HG03097 (cell line): ENCODE results near the gene SON.
"Not testable (repeated sequence)": the region's sequence is repeated elsewhere in the genome, so short reads cannot be mapped to it uniquely, and the experiment has no call there.

Experiments
- ATAC-seq: cut with Tn5 transposase; IDR thresholded peaks from one replicate; pipeline ENCODE4 v1.9.1; 2021; ENCODE audit not compliant: unreplicated experiment, low FRiP score

The SON gene

GRCh38 chr21:33569991-33570390, 27.2 kb downstream of the SON start:
- no peak for ATAC-seq

DNA sequence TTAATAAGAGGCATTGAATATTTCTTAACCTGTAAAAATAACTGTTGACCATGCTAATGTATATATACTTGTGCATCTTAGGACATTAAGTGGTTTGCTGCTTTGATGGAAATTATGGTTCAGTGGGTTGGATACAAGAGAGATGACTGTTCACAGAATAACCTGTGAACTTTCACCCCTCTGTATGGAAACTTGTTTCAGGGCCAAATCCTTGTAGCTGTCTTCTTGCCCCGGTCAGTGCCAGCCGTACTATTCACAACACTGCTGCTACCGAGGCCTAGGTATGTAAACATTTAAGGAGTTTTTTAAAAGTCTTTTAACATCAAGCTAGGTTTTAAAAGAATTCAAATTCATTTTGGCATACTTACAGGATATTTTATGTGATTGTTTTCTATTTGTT, 29.5 kb downstream of the SON start:
- no peak for ATAC-seq

- not testable (repeated sequence) for ATAC-seq
Measured at GRCh38 chr21:33576741-33577141, 33.9 kb downstream of the SON start.

- no peak for ATAC-seq
Measured at GRCh38 chr21:33578214-33578613, 35.4 kb downstream of the SON start.

- no peak for ATAC-seq
Measured at GRCh38 chr21:33578959-33579542, 36.2 kb downstream of the SON start.

DNA sequence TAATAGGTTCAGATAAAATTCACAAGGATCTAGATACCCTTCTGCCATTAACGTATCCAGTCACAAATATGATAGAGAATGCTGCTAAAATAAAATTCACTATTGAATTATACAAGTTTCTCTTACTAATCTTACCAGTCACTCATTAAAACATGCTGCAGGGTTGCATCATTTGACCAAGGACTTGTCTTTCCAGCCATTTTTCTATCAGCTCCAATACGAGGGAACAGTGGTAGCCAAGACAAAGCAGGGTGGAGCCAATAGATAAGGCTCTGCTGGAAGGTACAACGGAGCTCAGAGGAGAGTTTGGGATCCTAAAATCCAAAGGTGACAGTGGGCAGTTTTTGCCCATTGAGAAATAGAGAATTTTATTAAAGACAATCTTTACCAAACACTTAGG, 41.6 kb downstream of the SON start:
- no peak for ATAC-seq

DNA sequence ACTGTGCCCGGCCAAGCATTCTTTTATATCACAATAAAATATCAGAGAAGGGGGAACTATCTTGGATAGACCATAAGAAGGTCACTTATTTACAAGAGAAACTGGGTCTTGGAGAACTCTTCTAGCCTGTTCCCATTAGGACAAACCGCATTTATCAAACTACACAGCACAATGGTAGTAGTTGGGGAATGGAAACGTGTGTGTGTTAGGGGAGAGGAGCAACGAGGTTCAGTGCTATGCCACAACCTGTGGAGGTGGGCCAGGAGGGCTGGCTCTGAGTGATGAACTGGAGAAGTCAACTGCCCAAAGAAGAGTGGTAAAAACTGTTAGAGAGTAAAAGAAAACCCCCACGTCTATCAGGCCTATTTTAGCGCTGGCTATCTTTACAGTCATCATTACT, 44.1 kb downstream of the SON start:
- ATAC-seq: no peak

DNA sequence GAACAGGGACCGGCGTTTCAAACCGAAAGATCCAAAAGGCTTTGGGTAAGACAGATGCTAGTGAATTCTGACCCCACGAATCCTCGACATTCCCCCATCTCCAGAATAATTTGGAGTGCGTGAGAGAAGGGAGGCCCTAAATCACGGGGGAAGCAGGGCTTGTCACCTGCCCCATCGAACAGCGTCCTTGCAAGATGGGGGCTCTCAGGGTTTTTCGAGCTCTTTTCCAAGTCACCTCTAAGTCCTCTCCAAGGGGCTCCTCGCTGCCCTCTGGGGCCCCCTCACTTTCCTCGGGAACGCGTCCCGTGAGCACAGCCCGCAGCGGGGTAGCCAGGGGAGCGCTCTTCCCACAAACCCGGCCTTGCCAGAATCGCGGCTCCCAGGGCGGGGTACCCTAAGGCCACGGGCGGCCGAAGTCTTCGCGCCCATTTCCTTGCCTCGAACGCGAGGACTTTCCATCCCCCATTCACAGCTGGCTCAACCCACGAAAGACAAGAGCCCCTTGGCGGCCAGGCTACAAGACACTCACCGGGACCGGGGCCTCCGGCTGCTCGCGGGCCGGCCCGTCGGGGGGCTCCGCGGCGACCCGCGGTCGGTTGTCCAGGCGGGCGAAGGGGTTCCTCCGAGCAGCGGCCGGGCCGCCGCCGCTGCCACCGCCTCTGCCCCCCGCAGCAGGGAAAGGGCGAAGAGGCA, 45.1 kb downstream of the SON start:
- ATAC-seq: peak; percentile 46

DNA sequence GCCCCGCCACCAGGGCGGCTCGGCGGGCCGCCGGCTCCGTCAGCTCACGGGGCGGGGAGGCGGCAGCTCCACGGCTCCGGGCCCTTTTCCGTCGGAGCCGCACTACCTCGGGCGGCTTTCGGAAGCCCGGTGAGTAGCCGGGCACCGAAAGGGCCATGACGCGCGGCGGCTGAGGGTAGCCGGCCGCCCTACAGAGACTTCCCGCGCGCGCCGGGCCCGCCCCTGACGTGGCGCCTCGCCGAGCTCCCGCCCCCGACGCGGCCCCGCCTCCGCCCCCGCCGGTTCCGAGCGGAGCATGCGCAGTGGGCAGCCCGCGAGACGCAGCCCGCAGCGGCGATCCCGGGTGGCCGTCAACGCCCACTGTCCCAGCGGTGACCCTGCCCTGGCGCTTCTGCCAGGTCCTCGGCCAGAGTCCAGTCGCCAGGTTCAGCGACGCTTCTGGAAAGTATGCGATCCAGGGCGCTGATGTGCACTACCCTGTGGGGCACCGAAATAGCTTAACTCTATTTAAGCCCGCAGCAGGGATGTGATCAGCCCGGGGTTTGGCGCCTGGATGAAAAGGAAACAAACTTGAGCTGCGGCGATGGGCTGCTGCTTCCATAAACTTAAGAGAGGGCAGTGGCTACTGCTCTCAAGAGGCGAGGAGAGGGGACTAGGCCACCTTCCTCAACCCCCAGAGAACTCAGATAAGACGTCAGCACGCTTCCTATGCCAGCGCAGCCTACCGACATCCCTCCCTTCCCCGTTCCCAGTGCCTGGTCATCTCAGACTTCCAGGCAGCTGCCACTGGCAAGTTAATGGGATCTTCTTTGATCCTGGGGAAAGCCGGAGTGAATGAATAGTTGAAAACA, 45.9 kb downstream of the SON start, which contains the start of gene DONSON:
TSS of gene DONSON (minus strand) at position 200 of the 851 bp plus-strand sequence. CDS start at position 157, 43 bp downstream.
- peak; percentile 83 for ATAC-seq

GRCh38 chr21:33598051-33598450, 55.2 kb downstream of the SON start:
- no peak for ATAC-seq

- no peak for ATAC-seq
Measured at GRCh38 chr21:33608559-33608958, 65.7 kb downstream of the SON start.

DNA sequence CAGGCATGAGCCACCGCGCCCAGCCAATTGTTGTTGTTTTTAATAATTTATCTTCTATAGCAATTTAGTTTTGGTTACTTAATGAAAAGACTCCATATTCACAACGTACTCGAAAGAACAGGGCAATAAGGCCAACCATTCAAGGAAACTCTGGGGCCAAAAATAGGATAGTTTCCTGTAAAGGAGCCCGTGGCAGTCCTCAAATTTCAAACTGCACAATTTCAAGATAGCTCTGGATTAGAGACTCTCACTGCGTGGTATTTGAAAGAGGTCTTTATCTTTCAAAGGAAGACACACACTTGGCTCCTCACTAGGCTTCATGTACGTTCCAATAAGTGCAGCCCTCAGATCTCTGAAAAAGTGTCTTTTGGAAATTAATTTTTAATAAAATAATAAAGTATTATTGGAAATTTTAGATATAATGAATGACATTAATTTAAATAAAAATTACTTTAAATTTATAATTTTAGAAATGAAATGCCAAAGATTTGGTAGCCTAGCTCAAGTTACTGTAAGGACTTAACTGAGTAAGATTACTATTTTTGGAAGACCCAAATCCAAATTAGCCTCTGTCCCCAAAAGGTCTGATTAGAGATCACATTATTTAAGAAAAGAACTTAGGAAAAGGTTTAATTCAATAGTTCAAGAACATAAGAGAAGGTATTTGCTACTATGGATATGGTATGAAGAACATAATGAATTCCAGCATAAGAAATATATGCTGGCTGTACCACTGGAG, 68.3 kb downstream of the SON start:
- ATAC-seq: no peak

- not testable (repeated sequence) for ATAC-seq
Measured at GRCh38 chr21:33617565-33617964, 74.7 kb downstream of the SON start.

DNA sequence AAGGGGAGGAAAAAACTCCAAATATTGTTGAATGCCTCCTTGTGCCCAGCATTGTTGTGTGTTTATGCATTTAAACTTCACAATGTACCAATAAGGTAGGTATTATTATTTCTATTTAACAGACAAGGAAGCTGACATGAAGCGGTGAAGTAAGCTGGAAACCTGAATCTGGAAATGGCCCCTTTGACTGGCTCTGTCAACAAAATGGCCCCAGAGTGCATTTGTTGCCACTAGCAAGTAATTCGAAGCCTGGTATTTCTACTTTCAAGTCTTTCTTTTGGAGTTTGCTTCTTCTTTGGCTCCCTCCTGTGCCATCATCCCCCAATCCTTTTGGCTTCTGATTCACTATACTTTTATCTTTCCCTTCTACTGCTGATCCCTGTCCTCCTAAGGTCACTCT, 75.6 kb downstream of the SON start:
- no peak for ATAC-seq

DNA sequence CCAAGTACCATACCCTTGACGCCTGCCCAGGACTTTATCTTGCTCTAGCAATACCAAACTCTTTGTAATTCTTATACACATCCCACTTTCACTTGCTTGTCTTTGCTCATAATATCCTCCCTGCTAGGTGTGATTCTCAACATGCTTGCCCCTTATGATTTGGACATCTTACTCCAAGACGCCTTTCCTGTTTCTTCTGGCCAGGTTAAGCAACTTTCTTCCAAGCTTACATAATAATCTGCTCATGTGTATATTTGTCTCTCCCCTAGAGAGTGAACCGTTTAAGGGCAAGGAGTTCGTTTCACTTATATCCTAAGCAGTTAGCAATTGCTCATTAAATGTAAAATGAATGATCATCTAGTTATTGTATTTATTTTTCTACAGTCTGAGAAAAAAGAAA, 76.9 kb downstream of the SON start:
- no peak for ATAC-seq

DNA sequence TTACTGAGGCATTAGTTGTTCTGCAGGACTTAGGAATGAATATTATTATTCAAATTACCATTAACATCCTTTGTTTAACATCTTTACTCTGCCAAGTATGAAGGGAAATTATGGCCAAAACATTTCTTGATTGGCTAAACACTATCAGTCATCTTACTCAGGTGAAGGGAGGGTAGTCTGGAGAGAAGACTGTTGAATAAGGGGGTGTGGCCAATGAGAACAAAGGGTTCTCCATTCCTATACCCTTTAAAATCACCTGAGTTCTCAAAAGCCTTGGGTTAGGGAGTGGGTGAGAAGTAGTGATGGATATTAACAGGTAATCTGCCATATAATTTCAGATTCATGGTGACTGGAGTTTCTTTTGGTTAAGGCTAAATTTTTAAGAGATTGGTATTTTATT, 79.4 kb downstream of the SON start:
- no peak for ATAC-seq

GRCh38 chr21:33626151-33626550, 83.3 kb downstream of the SON start:
- ATAC-seq: not testable (repeated sequence)
